Epithelial cell of esophagus (primary cell): ENCODE results near the gene FBXO9.
A peak's percentile ranks its signal among the peaks of the same experiment; 100 is the strongest.

Experiments used
- DNase-seq: peaks from one replicate; pipeline ENCODE4 v3.0.0; 2010; ENCODE audit warnings: low read depth
- H3K4me3 ChIP-seq: 2 replicates; pipeline ENCODE4 v1.5.1; 2011; ENCODE audit warnings: mild to moderate bottlenecking, low read length, control low read depth
- TF ChIP-seq, protein P1 (sequence below): IDR thresholded peaks from 2 replicates; pipeline ENCODE4 v1.5.1; 2011; ENCODE audit warnings: low read depth, mild to moderate bottlenecking, low read length, control low read depth, inconsistent platforms; ENCODE audit not compliant: insufficient read depth; ENCODE audit errors: missing control alignments

Gene FBXO9

DNA sequence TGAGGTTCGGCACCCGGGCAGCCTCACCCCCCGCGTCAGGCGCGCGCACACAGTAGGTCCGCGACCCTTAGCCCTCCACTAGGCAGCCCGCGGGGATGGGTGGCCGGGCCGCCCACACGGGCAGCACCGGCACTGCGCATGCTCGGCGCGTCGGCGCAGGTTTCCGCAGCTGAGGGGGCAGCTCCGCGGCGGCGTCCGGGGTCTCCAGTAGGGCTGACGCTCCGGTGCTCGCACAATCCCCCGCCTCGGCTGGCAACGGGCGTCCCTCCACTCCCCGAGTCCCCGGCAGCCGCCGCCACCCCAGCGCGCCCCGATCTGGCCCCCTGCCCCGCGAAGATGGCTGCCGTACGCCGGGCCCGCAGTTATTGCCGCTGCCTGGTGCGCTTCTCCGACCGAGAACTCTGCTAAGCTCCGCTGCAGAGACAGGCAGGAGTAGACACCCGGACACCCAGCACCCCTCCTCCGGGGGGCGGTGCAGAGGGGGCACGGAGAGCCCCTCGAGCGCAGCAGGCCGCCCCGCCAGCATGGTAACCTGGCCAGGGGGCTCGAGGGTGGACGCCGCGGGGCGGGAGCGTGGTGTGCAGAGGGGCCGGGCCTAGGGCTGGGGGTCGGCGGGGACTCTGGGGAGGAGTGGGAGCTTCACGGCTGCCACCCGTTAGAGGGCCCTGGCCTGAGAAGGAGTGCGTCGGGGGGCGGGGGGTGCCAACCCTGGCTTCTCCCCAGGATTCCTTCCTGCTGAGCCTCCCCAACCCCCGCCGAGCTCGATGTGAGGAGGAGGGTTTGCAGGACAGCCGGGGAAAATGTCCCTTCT, at the start of gene FBXO9:
TSS of gene FBXO9 (plus strand) at position 139 of the 811 bp plus-strand sequence. CDS start at position 525, 386 bp downstream.
- TF ChIP-seq, protein P1, sequence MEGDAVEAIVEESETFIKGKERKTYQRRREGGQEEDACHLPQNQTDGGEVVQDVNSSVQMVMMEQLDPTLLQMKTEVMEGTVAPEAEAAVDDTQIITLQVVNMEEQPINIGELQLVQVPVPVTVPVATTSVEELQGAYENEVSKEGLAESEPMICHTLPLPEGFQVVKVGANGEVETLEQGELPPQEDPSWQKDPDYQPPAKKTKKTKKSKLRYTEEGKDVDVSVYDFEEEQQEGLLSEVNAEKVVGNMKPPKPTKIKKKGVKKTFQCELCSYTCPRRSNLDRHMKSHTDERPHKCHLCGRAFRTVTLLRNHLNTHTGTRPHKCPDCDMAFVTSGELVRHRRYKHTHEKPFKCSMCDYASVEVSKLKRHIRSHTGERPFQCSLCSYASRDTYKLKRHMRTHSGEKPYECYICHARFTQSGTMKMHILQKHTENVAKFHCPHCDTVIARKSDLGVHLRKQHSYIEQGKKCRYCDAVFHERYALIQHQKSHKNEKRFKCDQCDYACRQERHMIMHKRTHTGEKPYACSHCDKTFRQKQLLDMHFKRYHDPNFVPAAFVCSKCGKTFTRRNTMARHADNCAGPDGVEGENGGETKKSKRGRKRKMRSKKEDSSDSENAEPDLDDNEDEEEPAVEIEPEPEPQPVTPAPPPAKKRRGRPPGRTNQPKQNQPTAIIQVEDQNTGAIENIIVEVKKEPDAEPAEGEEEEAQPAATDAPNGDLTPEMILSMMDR: no peak
- peak; percentile 56 for DNase-seq
- peak within 1 kb of the TSS; percentile 86 for H3K4me3 ChIP-seq

DNA sequence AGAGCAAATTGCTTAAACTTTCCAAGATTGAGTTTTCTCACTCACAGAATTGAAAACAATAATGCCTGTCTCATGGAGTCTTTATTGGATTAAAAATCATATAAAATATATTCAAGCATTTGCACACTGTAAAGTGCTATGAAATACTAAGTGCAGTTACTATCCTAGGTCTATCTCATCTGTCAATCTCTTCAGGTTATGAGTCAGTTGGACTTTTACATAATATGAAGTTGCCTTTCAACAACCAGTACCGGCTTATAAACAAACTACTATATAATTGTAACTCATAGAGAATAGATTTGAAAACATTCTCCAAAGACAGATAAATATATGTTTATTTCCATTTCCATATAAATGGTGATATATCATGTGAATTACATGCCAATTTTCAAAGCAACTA, 49.7 kb upstream of the FBXO9 start:
- peak; percentile 15 for DNase-seq
- TF ChIP-seq, protein P1: no peak
- no peak overlapping the region for H3K4me3 ChIP-seq

DNA sequence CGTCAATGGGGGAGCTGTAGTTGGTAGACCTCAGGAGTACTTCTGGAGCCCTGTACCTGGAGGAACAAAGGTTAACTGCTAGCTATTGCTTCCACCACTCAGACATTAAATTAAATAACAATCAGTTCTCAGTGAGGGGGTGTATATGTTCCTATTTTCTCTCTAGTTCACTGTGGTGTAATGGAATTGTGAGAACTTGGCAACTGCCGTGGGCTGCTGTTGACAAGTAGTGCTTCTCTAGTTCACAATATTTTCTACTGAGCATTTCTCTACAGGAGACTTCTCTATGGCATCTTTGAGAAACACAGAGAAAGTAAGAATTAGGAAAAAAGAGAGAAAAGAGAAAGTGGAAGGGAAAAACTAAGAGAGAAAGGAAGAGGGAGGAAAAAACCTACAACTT, 46.8 kb upstream of the FBXO9 start:
- no peak overlapping the region for H3K4me3 ChIP-seq
- no peak for DNase-seq
- TF ChIP-seq, protein P1: no peak

DNA sequence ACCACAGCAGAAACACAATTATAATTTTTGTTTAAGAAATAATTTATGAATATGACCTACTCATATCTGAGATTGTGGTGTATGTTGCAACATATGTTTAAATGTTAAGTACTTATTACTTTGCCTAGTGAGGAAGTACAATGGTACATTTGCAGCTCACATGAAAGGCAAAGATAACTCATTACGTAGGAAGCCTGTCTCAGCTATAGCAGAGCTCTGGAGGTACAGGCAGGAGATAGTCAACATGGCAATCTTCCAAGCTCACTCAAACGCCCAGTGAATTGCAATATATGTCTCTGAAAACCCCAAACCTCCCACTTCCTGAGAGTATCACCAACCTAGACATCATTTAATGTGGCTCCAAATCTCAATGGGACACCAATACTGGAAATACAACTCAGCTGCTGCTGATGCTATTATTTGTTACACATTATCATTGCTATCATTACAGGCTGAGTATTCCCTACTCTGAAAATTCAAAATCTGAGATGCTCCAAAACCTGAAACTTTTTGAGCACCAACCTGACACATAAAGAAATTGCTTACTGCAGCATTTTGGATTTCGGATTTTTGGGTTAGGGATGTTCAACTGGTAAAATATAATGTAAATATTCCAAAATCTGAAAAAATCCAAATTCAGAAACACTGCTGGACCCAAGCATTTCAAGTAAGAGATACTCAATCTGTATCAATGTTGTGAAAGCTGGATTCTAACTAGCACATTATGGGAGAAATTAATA, 45.0 kb upstream of the FBXO9 start:
- TF ChIP-seq, protein P1: no peak
- no peak overlapping the region for H3K4me3 ChIP-seq
- no peak for DNase-seq

DNA sequence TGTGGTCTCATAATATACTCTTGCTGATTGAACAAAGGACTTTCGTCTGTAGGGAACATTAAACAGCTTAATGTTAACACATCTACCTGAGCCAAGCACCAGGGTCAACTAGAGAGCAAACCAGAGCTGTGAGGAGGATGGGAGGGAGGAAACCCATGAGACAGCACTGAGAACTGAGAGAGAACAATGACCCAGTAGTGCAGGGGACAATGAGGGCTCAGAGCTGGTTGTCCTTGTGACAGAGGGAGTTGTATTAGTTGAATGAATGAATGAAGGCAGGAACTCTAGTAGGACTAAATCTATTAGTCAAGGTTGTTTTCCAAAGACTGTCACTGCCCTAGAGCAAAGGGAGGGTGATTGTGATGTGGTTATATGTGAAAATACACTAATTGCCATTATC, 41.9 kb upstream of the FBXO9 start:
- no peak overlapping the region for H3K4me3 ChIP-seq
- no peak for DNase-seq
- TF ChIP-seq, protein P1: no peak

DNA sequence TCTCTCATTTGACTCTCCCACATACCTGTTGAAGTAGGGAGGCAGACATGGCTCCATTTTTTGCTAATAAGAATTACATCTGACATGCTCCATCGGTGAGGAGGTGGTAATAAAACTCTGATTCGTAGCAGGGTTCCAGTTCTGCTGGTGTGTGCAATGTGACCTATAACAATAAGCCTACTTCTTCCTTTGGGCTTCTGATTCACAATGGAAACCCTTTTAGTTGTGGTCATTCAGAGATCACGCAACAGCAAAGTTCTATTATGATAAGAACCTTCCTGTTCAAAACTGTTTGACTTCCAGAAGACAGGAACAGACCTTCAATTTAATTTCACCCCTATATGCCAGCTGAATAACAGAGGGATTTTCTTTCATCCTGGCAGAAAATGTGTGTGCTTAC, 38.7 kb upstream of the FBXO9 start:
- no peak for DNase-seq
- TF ChIP-seq, protein P1: no peak
- H3K4me3 ChIP-seq: no peak overlapping the region
